ENCODE measurements around the gene TXNL4A.

Gene TXNL4A

DNA sequence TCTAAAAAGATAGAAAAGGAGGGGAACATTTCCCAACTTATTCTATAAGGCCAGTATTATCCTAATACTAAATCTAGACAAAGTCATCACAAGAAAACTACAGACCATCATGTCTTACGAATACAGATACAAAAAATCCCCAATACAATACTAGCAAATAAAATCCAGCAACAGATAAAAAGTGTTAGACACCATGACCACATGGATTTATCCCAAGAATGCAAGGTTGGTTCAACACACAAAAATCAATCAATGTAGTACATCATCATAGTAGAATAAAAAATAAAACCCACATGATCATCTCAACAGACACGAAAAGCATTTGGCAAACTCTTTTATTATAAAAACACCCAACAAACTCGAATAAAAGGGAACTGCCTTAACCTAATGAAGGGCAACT lies 55.5 kb downstream of the TXNL4A start:
- DNase-seq: no peak

DNA sequence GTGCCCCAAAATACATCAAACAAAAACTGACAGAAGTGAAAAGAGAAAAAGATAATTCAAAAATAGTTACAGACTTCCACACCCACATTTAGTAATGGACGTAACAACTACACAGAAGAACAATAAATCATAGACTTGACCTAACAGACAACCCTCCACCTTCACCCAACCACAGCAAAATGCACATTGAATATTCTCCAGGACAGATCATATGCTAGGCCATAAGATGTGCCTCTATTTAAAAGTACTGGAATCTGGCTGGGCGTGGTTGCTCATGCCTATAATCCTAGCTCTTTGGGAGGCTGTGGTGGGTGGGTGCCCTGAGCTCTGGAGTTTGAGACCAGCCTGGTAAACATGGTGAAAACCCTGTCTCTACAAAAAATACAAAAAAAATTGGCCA lies 56.9 kb downstream of the TXNL4A start:
- DNase-seq: no peak

DNA sequence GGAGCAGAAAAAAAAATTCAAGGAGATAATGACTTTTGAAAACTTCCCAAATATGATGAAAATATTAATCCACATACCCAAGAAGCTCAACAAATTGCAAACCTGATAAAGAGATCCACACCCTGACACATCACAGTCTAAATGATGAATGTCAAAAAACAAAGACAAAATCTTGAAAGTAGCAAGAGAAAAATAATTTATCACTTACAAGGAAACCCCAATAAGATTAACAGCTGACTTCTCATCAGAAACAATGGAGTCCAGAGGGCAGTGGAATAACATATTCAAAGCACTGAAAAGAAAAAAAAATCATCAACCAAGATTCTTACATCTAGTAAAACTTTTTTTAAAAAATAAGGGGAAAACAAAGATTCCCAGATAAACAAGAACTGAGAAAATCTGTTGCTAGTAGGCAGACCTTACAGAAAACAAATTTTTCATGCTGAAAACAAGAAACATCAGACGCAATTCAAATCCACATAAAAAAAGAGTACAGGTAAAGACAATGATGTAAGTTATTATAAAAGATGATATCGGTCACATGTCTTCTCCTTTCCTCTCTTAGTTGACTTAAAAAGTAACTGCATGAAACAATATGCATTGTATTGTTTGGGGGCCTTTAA lies 58.2 kb downstream of the TXNL4A start:
- DNase-seq: no peak

DNA sequence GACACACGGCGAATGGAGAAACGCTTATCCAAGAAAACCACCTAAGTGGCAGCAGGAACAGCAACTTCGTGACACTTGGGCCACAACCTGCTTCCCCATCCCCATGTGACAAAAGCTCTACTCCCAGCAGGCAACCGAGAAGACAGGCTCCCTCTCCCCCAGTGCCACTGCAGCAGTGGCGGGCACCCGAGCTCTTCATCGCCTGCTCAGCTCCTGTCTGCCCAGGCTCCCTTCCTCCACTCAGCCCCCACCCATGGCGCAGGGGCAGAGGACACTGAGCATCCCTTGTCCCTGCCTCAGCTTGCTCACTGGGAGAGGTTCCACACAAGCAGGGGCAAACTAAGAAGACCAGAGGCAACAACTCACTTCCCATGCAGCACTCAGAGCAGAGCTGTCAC lies 59.8 kb downstream of the TXNL4A start:
- DNase-seq: no peak

DNA sequence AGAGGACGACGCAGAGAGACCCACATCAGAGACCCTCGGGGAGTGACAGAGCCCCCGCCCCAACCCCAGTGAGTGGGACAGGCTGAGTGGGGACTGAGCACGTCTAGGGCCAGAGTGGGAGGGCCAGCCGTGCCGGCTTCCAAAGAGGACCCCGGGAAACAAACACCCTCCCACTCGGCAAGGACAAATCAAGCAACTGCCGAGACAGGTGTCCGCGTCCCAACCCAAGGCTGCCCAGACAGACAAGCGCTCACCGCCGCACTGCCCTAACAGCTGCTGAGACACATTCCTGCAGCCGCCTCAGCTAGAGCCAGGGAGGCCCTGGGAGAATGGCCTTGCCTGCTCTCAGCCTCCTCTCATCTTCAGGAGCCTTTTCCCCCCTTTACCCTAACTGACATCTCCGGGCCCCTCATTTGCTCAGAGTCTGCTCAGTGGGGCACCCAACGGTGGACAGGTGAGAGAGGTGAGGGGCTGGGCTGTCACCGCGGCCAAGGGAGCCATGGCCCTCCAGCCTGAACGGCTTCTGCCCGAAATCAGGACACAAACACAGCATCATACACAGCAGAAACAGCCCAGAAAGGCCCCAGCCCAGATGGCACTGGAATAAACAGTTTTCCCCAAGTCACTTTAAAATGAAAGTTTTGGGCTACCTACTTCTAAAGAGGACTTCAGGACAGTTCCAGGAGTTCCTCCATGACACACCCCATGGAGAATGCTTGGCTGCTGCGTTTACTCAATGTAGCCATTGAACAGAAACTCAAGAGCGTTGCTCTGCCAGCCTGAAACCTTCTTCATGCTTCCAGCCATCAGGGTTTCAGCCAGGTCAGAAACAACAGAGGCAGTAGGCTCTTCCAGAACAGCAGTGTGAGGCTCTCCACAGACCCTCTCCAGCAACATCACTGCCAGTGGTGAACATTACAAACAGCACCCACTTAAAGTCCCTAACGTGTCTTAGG lies 60.5 kb downstream of the TXNL4A start:
- no peak for DNase-seq

DNA sequence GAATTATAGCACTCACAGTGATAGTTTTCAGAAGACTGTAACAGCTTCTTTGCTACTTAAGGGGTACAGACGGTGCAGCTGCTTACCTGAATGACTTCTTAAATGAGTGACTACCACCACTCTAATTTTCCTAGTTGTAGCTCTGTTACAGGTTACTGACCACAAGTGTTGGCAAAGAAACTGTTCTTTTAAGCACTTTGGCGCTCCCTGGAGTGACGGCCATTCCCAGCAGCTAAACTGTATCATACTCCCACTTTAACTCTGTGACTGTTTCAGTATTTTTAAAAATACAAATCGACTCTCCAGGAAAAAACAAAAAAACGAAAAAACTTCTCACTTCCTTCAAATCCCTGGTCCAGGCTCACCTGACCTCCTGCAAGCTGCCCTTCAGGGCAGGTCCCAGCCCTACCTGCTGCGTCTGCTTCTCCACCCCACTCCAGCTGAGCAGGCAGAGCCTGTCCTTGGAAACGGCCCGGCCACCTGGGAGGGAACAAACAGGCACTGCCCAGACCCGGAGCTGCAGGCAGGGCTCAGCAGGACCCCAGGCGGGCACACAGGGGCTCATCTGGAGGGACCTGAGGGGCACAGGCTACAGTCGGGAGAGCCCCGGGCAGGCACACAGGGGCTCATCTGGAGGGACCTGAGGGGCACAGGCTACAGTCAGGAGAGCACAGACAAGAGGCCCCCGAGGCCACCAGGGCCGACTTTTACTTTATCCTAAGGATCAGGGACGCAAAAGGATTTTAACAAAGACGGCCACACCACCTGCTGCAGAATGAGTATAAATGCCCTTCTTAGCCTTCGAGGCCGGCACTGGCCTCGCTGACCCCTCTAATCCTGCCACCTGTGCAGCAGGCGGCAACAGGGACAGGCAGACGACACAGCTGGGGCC lies 61.4 kb downstream of the TXNL4A start:
- no peak for DNase-seq

DNA sequence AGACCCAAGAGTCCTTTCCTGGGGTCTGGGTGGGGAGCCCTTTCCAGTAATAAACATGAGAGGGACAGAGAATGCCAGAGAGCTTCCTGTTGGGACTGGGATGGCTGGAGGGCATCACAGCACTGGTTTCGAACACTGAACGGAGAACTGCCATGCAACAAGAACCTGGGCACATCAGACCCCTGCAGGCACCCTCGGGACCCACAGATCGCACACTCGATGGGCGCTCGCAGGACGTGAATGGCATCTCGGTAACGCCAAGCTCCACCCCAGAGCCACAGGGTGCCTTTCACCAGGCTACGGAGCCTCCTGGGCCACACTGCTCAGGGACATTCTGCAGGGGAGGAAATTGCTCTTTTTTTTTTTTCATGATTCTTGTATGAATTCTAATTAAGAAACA lies 62.1 kb downstream of the TXNL4A start:
- DNase-seq: no peak

DNA sequence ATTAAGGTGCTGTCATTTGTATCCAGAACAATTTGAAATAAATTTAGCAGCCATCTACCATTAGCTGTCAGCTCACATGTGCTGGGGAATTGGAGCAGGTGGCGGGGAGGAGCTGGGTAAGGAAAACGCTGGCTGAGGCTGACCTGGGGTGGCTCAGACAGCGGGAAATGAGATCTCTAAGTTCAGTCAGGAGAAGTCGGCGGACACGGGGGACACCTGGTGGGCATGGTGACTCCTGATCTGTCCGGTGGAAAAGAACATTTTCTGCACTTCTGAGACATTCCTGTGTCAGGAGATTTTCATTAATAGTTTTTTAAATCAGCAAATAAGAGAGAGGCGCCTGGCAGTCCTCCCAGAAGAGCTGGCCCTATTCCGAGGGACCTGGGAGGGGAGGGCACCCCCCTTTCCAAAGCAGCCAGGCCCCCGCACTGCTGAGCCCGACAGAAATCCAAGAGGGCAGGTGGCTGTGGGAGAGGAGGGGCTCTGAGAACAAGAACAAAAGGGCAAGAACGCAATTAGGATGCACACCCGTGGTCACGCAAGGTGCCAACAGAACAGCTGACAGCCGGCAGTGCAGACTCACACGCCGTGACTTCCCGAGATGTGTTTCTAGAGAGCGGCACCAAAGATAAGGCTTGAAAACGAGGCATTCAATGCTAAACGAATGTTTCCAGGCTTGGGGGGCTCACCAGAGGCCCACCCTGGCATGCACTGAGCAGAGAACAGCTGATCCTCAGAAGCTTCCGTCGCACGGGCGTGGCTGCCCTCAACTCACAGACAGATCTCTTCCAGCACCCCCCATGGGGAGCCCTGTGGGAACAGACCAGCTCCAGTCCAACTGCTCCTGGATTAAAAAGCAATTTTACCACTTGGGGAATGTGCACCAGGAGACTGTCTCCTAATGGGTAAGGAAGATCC lies 63.3 kb downstream of the TXNL4A start:
- no peak for DNase-seq

DNA sequence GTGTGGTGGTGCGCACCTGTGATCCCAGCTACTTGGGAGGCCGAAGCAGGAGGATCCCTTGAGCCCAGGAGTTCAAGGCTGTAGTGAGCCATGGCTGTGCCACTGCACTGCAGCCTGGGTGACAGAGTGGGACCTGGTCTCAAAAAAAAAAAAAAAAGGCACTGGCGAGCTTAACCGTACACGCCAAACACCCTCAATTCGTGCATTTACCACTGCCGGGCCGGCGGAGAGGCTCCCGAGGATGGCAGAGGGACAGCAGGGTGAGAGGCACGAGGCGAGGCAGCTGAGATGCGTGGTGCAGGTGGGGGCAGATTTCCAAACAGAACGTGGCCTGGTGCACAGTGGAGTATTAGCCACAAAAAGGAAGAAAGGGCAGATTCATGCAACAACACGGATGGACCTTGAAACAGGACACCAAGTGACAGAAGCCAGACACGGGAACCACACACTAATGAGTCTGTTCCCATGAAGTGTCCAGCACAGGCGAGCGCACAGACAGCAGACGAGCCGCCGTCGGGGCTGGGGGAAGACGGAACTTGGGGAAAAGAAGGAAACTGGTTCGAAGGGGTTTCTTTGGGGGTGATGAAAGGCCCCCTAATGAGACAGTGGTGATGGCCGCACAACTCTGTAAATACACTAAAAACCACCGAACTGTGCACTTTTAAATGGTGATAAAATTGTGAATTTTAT lies 64.3 kb downstream of the TXNL4A start:
- DNase-seq: no peak

DNA sequence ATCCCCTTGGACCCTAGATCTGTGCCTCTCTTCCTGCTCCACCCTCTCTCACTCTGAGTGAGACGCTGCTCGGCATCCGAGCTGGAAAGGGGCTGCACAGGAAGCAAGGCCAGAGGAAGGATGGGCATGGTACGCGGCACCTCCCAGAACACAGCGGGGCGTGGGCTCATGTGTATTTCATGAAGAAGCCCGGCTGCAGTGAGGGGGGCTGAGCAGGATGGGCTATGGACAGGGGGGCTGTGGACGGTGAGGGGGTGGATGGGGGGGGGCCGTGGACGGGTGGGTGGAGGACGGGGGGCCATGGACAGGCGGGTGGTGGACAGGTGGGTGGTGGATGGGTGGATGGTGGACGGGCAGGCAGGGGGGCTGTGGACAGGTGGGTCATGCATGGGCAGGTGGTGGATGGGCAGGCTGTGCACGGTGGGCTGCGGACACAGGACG lies 65.4 kb downstream of the TXNL4A start:
- DNase-seq: no peak

DNA sequence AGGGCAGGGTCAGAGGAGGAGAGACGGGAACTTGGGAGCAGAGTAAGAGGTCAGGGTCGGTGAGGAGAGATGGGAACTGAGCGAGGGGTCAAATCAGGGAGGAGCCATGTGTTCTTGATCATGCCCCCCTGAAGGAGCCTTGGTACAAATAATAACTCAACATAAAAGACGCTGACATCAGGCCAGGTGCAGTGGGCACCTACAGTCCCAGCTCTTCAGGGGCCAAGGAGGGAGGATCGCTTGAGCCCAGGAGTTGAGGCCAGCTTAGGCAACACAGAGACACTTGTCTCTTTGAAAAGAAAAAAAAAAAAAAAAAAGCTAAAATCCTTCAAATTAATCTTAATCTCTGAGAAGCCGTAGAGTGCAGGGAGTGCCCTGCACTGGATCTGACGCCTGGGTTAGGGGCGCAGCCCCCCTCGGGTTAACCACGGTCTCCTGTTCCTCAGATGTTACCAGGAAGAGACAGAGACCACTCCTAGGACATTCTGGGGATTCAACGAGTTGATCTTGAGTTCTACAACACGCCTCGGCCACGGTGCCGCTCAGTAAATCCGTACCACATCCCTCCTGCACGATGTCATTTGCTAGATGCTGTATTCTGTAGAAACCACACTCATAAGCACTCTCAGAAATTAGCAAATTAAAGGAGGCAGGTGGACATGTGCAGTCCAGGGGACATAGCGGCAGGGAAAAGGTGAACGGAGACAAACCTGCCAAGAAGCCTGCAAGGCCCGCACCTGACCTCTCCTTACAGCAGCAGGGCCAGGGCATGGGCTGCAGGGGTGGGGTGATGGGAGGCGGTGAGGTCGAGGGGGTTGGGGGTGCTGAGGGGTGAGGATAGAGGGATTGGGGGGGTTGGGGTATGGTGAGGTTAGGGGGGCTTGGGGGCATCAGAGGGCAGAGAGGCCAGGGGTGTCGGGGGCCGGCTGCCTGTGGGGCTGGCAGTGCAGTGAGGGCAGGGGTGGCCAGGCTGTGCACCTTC lies 66.1 kb downstream of the TXNL4A start:
- no peak for DNase-seq

Measured in KG1 (cell line).